Tibial nerve (tissue), 4 donors: ENCODE results near the gene ZNF622. TPM values are rescaled to one million over a fixed set of nuclear protein-coding genes. Genes with fewer than 3 reads are reported as not detected.

ENCODE experiments used
- DNase-seq, 2 donors: peaks; one replicate each; pipeline ENCODE4 v3.0.0-alpha.2; 2019; ENCODE audit warnings: low spot score in 2 of 2
- H3K27ac ChIP-seq, 4 donors: fragments of 200-600 bp; sonication (generic) in 3 of 4; one replicate each; pipeline ENCODE4 v1.5.1; 2017 to 2019; ENCODE audit warnings: mild to moderate bottlenecking in 1 of 4
- H3K27me3 ChIP-seq, 2 donors: fragments of 200-600 bp; sonication (generic) in 1 of 2; one replicate each; pipeline versions ENCODE4 v1.5.1 to v1.6.0; 2017 to 2019
- H3K36me3 ChIP-seq, 3 donors: fragments of 200-600 bp; sonication (generic); one replicate each; pipeline ENCODE4 v1.5.1; 2018 to 2019
- H3K4me1 ChIP-seq, 4 donors: fragments of 200-600 bp; sonication (generic) in 3 of 4; one replicate each; pipeline ENCODE4 v1.5.1; 2017 to 2019
- H3K4me3 ChIP-seq, 4 donors: fragments of 200-600 bp; sonication (generic) in 3 of 4; one replicate each; pipeline ENCODE4 v1.5.1; 2017 to 2019; ENCODE audit warnings: mild to moderate bottlenecking in 1 of 4, moderate library complexity in 1 of 4
- H3K9me3 ChIP-seq, 4 donors: fragments of 200-600 bp; sonication (generic) in 3 of 4; one replicate each; pipeline ENCODE4 v1.5.1; 2017 to 2019
- EP300 ChIP-seq, 2 donors: sonication (generic); formaldehyde crosslinking; IDR thresholded peaks; one replicate each; pipeline ENCODE4 v1.6.1; 2017; ENCODE audit warnings: antibody characterized with exemption in 2 of 2, mild to moderate bottlenecking in 1 of 2
- POLR2A ChIP-seq, 2 donors: fragments of 450-650 bp; IDR thresholded peaks; one replicate each; pipeline ENCODE4 v1.6.1; 2017; ENCODE audit warnings: antibody characterized with exemption in 2 of 2, mild to moderate bottlenecking in 2 of 2, moderate library complexity in 2 of 2
- WGBS, 2 donors: methylation state at CpG; one replicate each; pipeline ENCODE4 v1.1.5; 2018; 5-methylcytosine and 5-hydroxymethylcytosine counted together
- total RNA-seq, 4 donors: library from RNA; depleted of rRNA; stranded (reverse); fragments of >200 nt; gene quantifications; one replicate each; pipeline ENCODE4 v1.1.0, GENCODE V29; 2016
- TF ChIP-seq, protein P1 (sequence below), 5 experiments: fragments of 200-600 bp in 3 of 5; fragments of 450-650 bp in 2 of 5; sonication (generic) in 3 of 5; IDR thresholded peaks; one replicate each; pipeline ENCODE4 v1.5.1; 2016 to 2019; ENCODE audit warnings: antibody characterized with exemption in 5 of 5, mild to moderate bottlenecking in 3 of 5, moderate library complexity in 2 of 5

ZNF622 gene
- total RNA-seq, 4 donors from 2014 or later = 16.6 to 26.4 (median 23.8) TPM

DNA sequence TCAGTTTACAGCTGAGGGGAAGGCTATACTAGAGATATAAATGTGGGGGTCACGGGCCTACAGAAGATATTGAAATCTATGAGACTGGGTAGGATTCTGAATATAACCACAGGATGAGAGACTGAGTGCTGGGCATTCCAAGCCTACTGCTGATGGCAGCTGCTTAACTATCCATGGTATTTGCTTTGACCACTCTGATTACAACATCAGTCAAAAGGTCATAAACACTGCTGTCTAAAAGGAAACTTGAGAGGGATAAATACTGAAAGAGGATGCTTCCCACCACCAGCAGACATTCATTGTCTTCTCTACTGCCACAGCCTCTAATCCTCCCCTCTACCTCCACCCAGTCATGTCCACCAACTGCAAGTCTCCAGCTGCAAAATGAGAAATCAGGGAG, 3.8 kb downstream of the ZNF622 start:
- TF ChIP-seq POLR2A (IDR thresholded peaks at IDR 0.05) = no peak
- TF ChIP-seq, protein P1, sequence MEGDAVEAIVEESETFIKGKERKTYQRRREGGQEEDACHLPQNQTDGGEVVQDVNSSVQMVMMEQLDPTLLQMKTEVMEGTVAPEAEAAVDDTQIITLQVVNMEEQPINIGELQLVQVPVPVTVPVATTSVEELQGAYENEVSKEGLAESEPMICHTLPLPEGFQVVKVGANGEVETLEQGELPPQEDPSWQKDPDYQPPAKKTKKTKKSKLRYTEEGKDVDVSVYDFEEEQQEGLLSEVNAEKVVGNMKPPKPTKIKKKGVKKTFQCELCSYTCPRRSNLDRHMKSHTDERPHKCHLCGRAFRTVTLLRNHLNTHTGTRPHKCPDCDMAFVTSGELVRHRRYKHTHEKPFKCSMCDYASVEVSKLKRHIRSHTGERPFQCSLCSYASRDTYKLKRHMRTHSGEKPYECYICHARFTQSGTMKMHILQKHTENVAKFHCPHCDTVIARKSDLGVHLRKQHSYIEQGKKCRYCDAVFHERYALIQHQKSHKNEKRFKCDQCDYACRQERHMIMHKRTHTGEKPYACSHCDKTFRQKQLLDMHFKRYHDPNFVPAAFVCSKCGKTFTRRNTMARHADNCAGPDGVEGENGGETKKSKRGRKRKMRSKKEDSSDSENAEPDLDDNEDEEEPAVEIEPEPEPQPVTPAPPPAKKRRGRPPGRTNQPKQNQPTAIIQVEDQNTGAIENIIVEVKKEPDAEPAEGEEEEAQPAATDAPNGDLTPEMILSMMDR (IDR thresholded peaks at IDR 0.05) = no peak
- no peak for TF ChIP-seq EP300 (IDR thresholded peaks at IDR 0.05)
- Histone ChIP-seq H3K27me3 (no peaks in the 10 kb centered on the region), H3K4me1 (peaks cover 0 to 76% (median 29%) of the 10 kb centered on the region in 4 donors), H3K27ac (no peak overlapping the region), H3K9me3 (no peaks in the 10 kb centered on the region), H3K4me3 (no peak overlapping the region), H3K36me3 (peaks cover 0 to 66% (median 8%) of the 10 kb centered on the region in 3 donors)
- no peak for DNase-seq
- WGBS, 2 donors = 80 to 88% methylated on average over 1 of the region's 1 CpG

DNA sequence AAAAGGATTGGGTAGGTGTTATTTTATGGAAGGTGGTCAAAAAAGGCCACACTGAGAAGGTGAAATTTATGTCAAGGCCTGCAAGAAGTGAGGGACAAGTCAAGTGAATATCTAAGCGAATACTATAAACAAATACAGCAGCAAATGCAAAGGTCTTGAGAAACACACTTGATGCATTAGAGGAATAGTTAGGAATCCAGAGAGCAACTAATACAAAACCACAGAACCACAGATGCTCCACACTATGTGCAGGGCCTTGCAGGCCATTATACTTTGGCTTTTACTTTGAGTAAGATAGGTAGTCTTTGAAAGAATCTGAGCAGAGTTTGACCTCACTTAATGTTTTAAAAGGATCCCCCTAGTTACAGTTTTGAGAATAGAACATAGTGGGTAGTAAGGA, 4.6 kb downstream of the ZNF622 start:
- Histone ChIP-seq H3K4me1 (peaks cover 0 to 74% (median 24%) of the 10 kb centered on the region in 4 donors), H3K27ac (no peak overlapping the region), H3K9me3 (no peaks in the 10 kb centered on the region), H3K27me3 (no peaks in the 10 kb centered on the region), H3K36me3 (peaks cover 0 to 71% (median 8%) of the 10 kb centered on the region in 3 donors), H3K4me3 (no peak overlapping the region)
- WGBS, 2 donors = 92 to 97% methylated on average over 1 of the region's 1 CpG
- TF ChIP-seq, protein P1 (IDR thresholded peaks at IDR 0.05) = no peak
- TF ChIP-seq EP300 (IDR thresholded peaks at IDR 0.05) (no peak), POLR2A (IDR thresholded peaks at IDR 0.05) (no peak)
- no peak for DNase-seq

- no peaks in the 10 kb centered on the region for H3K27me3 ChIP-seq
- no peak for DNase-seq
- H3K27ac ChIP-seq = no peak overlapping the region
- H3K4me3 ChIP-seq = no peak overlapping the region
- TF ChIP-seq, protein P1 (IDR thresholded peaks at IDR 0.05) = no peak
- no peak for TF ChIP-seq POLR2A (IDR thresholded peaks at IDR 0.05)
- TF ChIP-seq EP300 (IDR thresholded peaks at IDR 0.05) = no peak
- peaks cover 0 to 75% (median 23%) of the 10 kb centered on the region in 4 donors for H3K4me1 ChIP-seq
- H3K36me3 ChIP-seq = peaks cover 0 to 85% (median 8%) of the 10 kb centered on the region in 3 donors
- no peaks in the 10 kb centered on the region for H3K9me3 ChIP-seq
Observed at GRCh38 chr5:16459451-16459850, 6.1 kb downstream of the ZNF622 start.

DNA sequence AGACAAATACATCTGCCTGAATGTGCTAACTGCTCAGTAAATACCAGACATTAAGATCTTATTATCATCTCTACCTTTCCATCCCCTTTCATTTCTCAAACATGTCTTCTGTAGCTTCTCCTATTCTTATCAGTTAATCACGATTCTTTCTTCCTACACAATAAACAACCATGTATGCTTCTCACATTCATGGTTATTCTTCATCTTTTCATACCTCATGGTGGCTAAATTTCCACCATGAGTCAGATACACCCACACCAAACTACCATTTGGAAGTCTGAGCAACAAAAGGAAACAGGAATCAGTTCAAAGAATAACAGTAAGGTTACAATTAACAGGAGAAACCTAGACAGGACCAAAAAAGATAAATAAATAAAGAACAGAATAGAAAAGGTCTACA, 7.7 kb downstream of the ZNF622 start:
- H3K4me1 ChIP-seq = peaks cover 0 to 59% (median 9%) of the 10 kb centered on the region in 4 donors
- H3K27ac ChIP-seq = no peak overlapping the region
- peaks cover 0 to 85% (median 8%) of the 10 kb centered on the region in 3 donors for H3K36me3 ChIP-seq
- H3K27me3 ChIP-seq = no peaks in the 10 kb centered on the region
- no peak for DNase-seq
- H3K9me3 ChIP-seq = no peaks in the 10 kb centered on the region
- H3K4me3 ChIP-seq = no peak overlapping the region
- 65 to 72% methylated on average over 1 of the region's 1 CpG for WGBS, 2 donors
- TF ChIP-seq POLR2A (IDR thresholded peaks at IDR 0.05) = no peak
- TF ChIP-seq, protein P1 (IDR thresholded peaks at IDR 0.05) = no peak
- TF ChIP-seq EP300 (IDR thresholded peaks at IDR 0.05) = no peak

GRCh38 chr5:16457451-16457850, 8.1 kb downstream of the ZNF622 start:
- Histone ChIP-seq H3K9me3 (no peaks in the 10 kb centered on the region), H3K27ac (no peak overlapping the region), H3K36me3 (peaks cover 0 to 85% (median 7%) of the 10 kb centered on the region in 3 donors), H3K4me1 (peaks cover 0 to 55% (median 8%) of the 10 kb centered on the region in 4 donors), H3K4me3 (no peak overlapping the region), H3K27me3 (no peaks in the 10 kb centered on the region)
- no peak for DNase-seq
- TF ChIP-seq POLR2A (IDR thresholded peaks at IDR 0.05) (no peak), EP300 (IDR thresholded peaks at IDR 0.05) (no peak)
- TF ChIP-seq, protein P1 (IDR thresholded peaks at IDR 0.05) = no peak
- 65 to 74% methylated on average over 3 of the region's 3 CpGs for WGBS, 2 donors
